Stimulated activated CD8-positive, alpha-beta memory T cell treated with anti-CD3 and anti-CD28 coated beads, Interleukin-12 subunit alpha, Interleukin-12 subunit beta, amount 100 ng/mL, for 24 hours (primary cell): ENCODE data around the gene SYCP2.
"Not testable (repeated sequence)": the region's sequence is repeated elsewhere in the genome, so short reads cannot be mapped to it uniquely, and the experiment has no call there.

Experiments
- DNase-seq: peaks from one replicate; pipeline ENCODE4 v3.0.0-alpha.2; 2020; ENCODE audit errors: extremely low read depth

The SYCP2 gene

DNA sequence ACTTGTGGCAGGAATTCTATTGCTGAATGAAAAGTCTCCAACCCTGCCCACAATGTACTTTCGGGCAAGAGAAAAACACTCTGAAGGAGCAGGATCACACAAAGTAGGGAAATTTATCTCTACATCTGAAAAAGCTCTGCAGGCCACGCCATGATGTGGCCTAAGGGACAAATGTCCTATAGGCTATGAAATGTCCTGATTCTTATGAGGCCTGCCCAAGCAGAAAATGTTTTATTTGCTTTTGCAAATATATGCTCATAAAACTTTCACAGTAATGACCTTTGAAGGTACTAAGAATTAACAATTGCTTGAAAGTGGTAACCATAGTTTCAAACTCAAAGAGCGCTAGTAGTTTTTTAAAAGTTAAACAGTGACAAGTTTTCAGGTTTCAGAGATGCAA, 31.0 kb downstream of the SYCP2 start:
- no peak for DNase-seq

- DNase-seq: no peak
Observed at GRCh38 chr20:59895908-59896307, 37.5 kb downstream of the SYCP2 start.

DNA sequence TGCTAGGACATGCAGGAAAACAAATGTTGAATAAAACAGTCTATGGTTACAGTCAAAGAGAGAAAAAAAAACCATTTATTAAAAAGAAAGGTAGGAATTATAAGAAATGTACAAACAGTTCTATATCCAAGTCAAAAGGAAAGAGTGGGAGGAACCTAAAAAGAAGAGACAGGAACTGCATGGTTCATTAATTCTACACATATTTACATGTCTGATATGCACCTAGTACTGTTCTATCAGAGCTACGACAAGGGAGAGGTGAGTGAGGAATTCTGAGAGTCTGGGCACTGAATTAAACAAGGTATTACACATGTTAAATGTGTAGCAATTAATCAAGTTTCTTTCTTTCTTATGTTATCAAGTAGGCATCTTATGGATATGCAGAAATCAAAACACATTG, 41.9 kb downstream of the SYCP2 start:
- no peak for DNase-seq

DNA sequence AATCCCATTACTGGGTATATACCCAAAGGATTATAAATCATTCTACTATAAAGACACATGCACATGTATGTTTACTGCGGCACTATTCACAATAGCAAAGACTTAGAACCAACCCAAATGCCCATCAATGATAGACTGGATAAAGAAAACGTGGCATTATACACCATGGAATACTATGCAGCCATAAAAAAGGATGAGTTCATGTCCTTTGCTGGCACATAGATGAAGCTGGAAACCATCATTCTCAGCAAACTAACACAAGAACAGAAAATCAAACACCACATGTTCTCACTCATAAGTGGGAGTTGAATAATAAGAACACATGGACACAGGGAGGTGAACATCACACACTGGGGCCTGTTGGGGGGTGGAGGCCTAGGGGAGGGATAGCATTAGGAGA, 43.4 kb downstream of the SYCP2 start:
- not testable (repeated sequence) for DNase-seq

DNA sequence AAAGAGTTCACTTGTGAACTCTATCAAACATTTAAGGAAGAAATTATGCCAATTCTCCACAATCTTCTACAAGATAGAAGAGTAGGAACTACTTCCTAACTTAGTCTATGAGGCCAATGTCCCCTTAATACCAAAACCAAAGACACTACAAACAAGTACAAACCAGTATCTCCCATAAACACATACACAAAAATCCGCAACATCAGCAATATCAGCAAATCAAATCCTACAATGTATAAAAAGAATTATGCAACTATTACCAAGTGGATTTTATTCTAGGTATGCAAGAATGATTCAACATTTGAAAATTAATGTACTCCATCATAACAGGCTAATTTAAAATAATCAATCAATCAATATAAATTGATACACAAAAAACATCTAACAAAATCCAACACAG, 45.4 kb downstream of the SYCP2 start:
- no peak for DNase-seq

DNA sequence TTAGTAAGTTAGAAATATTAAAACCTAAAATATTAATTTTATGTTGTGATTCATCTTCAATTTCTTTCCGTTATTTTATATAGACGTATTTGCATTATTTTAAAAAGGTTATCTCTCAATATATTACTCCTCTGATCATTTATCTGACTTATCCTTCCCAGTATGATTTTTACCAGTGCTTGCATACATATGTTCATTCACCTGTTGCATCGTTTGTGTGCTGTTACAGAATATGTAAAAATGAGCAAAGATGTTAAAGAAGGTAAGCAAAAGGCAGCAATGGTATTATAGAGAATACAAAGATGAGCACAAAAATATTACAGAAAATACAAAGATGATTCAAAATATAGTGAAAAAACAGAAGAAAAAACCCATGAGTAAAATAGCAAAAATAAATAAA, 48.9 kb downstream of the SYCP2 start:
- no peak for DNase-seq

DNA sequence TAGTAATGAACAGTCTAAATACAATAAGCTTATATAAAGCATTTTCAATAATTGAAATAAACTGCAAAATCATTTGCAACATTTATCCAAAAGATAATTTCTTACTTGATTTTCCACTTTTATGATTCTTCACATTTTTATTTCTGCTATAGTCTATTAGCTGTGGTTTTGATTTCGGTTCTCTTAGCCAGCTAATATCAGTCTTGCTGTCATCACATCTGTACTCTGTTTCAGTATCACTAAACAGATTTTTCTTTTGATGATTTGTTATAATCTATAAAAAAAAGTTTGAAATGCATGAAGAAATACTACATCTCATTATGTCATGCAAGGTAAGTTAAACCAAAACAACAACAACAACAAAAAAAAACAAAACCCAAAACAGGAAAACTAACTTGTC, 53.2 kb downstream of the SYCP2 start:
- no peak for DNase-seq

GRCh38 chr20:59873409-59873808, 60.0 kb downstream of the SYCP2 start:
- DNase-seq: no peak

DNA sequence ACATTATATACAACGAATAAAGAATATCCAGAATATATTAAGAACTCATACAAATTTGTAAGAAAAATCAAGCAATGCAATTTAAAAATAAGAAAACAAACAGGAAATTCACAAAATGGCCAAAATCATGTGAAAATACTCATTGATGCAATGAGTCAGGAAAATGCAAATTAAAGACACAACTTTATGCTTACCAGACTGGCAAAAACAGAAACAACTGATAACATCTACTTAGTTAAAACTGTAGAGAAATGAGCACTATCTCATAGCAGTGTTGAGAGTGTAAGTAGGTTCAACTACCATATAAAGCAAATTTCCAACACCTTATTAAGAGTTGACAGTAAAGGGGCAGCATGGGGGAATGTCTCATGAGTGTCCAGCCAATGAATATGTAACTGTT, 62.3 kb downstream of the SYCP2 start:
- no peak for DNase-seq

DNA sequence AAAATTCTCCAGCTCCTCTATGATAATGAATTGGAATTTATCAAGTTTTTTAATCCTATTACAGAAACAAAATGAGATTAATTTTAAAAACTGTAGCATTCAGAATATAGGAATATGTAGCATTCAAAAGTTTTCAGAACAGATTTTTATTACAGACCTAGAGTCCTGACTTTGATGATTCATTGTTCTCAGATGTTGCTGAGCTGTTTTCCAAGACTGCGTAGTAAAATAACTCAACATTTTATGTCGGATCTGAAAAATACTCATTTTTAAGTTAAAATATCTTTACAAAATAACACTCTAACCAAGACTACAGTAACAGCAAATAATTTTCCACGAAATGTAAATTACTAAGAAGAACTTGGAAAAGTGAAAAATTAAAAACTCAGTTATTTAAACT, 67.1 kb downstream of the SYCP2 start:
- no peak for DNase-seq

DNA sequence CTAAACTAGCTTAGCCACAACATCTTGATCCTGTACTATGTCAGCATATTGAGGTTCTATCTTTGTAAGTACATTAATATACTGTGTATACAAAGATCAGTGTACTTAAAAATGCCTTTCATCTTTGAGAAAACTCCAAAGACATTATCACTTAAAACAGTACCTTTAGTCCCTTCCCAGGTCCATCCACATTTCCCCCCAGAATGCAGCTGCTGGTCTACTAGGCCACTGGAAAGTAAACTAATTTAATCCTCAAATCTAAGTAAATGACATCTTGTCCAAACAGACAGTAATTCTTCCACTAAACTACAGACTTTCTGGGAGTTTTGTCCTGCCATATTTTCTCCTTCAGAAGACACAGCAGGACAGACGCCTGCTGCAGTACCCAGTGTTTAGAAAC, 68.7 kb downstream of the SYCP2 start:
- no peak for DNase-seq

DNA sequence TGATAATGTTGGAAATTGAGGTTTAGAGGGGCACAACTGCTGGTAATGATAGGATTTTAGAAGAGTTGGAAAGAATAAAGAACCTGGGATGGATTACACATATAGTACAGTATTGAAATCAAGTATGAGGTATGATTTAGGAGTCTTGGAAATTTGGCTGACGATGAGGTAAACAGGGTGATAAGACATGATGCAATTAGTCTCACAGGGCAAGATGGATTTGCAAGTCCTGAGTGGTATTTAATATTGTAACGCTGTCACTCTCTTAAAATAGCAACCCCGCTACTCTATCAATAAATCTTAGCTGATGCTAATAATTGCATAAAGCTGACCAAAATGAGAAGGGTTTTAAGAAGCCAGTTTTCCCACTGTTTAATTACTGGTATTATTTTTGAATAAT, 70.4 kb downstream of the SYCP2 start:
- DNase-seq: no peak

- no peak for DNase-seq
Observed at GRCh38 chr20:59861401-59861800, 72.0 kb downstream of the SYCP2 start.

- DNase-seq: no peak
Observed at GRCh38 chr20:59858425-59858824, 75.0 kb downstream of the SYCP2 start.

DNA sequence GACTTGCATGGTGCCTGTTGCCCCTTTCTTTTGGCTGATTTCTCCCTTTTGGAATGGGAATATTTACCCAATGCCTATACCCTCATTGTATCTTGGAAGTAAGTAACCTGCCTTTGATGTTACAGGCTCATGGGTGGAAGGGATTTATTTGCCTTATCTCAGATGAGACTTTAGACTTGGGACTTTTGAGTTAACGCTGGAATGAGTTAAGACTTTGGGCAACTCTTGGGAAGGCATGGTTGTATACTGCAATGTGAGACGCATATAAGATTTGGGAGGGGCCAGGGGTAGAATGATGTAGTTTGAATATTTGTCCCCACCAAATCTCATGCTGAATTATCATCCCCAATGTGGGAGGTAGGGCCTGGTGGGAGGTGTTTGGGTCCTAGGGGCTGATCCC, 75.5 kb downstream of the SYCP2 start:
- DNase-seq: no peak

- not testable (repeated sequence) for DNase-seq
Observed at GRCh38 chr20:59856941-59857340, 76.5 kb downstream of the SYCP2 start.

- DNase-seq: not testable (repeated sequence)
Observed at GRCh38 chr20:59856526-59856925, 76.9 kb downstream of the SYCP2 start.

- DNase-seq: no peak
Observed at GRCh38 chr20:59850018-59850641, 83.3 kb downstream of the SYCP2 start.

GRCh38 chr20:59848182-59848581, 85.3 kb downstream of the SYCP2 start:
- DNase-seq: no peak

DNA sequence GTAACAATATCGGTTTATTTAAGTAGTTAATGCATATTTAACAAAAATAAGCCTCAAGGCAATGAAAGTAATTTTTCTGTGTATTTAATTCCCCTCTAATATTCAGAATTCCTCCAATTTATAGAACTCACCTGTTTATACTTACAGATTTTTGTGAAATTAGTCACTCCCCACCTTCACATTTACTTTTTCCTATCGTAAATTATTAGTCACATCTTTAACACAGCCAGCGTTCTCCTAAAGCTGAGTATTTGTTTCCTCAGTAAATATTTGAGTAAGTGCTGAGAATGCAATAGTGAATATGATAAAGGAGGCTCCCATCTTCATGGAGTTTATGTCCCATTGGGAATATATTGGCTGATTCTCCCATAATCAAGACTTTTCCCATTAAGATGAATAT, 88.0 kb downstream of the SYCP2 start:
- no peak for DNase-seq

- no peak for DNase-seq
Observed at GRCh38 chr20:59839400-59839799, 94.0 kb downstream of the SYCP2 start.

DNA sequence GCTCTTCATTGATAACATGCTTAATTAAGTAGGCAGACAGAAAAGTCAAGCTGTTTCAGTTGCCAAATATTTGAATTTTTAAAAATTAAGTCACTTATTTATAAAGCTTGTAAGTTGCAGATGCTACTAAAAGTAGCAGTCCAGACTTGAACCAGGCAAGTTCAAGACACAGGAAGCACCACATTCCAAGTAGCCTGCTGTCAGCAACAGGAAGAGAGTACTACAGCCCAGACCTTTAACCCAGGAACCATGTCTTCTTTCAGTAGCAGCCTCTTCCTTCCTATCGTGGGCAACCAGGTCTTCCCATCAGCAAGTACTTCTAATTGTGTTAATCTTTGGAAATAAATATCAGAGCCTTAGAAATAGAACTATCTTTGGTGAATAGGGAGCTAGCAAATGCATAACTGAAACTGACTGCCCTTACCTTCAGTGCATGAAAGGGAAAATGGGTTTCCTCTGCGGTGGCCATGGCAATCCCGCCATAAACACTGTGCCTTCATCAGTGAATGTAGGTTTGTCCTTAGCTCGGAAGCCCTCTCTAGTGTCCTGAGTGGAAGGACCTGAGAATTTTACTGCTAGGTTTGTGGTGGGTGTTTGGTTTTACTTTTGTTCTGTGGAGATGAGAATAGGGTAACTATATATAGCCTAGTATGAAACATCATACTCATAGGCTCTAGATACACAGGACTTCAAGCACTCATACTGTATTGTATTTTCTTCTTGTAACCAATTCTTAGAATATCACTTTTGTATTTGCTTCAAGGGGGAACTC, 95.6 kb downstream of the SYCP2 start:
- no peak for DNase-seq

DNA sequence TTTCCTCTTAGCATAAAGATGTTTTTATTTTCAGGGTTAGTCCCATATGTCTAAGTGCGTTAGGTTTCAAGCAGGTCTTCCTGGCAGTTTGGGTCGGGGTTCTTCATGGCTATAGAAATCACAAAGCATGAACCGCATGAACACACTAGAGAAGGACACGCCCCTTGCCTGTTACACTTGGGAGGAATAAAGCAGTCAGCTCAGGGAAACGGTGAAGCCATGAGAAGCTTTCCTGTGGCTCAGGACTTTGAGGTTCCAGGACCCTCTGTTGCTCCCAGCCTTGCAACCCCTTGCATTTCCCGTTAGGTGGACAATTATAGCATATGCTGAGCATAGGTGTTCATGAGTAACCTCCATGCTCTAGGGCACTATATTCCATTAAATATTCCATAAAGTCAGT, 96.7 kb downstream of the SYCP2 start:
- no peak for DNase-seq
